Panc1 (cell line): ENCODE measurements around the gene TMEM8B. TPM values are rescaled to one million over a fixed set of nuclear protein-coding genes. Genes with fewer than 3 reads are reported as not detected.

Experiments used
- ATAC-seq: fragments of 200-7000 bp; cut with Tn5 transposase; 2 replicates; pipeline ENCODE4 v1.9.1; 2020; ENCODE audit warnings: mild to moderate bottlenecking, moderate library complexity
- BruUV-seq: library from RNA; stranded (reverse); fragments of 400-500 nt; replicated peaks from 2 replicates; lab custom pipeline; 2021; lab: Mats Ljungman, UMichigan
- CTCF ChIA-PET: fragments of 300-600 bp; sonication (Branson Sonifier 250); formaldehyde crosslinking; loops from one replicate; lab custom pipeline; 2022; ENCODE audit warnings: antibody characterized with exemption; lab: Charles Lee
- POLR2A ChIA-PET: fragments of 300-600 bp; sonication (Branson Sonifier 250); formaldehyde crosslinking; loops from one replicate; lab custom pipeline; 2022; ENCODE audit warnings: antibody characterized with exemption; lab: Charles Lee
- DNase-seq: peaks from one replicate; pipeline ENCODE4 v3.0.0-alpha.2; 2010; ENCODE audit warnings: low read depth, low spot score
- H3K27ac ChIP-seq: 2 replicates; pipeline ENCODE4 v1.5.1; 2011; ENCODE audit warnings: mild to moderate bottlenecking, low read length, inconsistent platforms
- H3K27me3 ChIP-seq: fragments of 200-500 bp; sonication (Bioruptor generic); 2 replicates; pipeline ENCODE4 v1.6.0; 2014; ENCODE audit warnings: low read length, inconsistent platforms; ENCODE audit not compliant: control insufficient read depth, insufficient read depth
- H3K36me3 ChIP-seq: fragments of 200-500 bp; sonication (Bioruptor generic); 2 replicates; pipeline ENCODE4 v1.5.1; 2014; ENCODE audit warnings: inconsistent platforms, mild to moderate bottlenecking, low read length, moderate library complexity; ENCODE audit not compliant: control insufficient read depth, insufficient read depth
- H3K4me1 ChIP-seq: 2 replicates; pipeline ENCODE4 v1.5.1; 2011; ENCODE audit warnings: inconsistent platforms, mild to moderate bottlenecking, low read length, moderate library complexity; ENCODE audit not compliant: control insufficient read depth, insufficient read depth
- H3K4me3 ChIP-seq, 2 experiments: 2 replicates each; pipeline ENCODE4 v1.5.1; 2011 to 2012; ENCODE audit warnings: low read depth in 2 of 2, low read length in 2 of 2, mild to moderate bottlenecking in 2 of 2, inconsistent platforms in 1 of 2, moderate library complexity in 1 of 2
- H3K9me3 ChIP-seq: fragments of 200-500 bp; sonication (Bioruptor generic); 2 replicates; pipeline ENCODE4 v1.5.1; 2014; ENCODE audit warnings: low read depth, mild to moderate bottlenecking, inconsistent platforms, low read length, moderate library complexity; ENCODE audit not compliant: control insufficient read depth, insufficient read depth
- POLR2AphosphoS5 ChIP-seq: IDR thresholded peaks from 2 replicates; pipeline ENCODE4 v1.6.1; 2012; ENCODE audit warnings: mild to moderate bottlenecking, low read depth, low read length, moderate library complexity
- SIN3A ChIP-seq: IDR thresholded peaks from 2 replicates; pipeline ENCODE4 v1.6.1; 2012; ENCODE audit warnings: low read depth, mild to moderate bottlenecking, low read length, moderate library complexity, borderline replicate concordance; ENCODE audit not compliant: insufficient read depth
- TCF7L2 ChIP-seq: IDR thresholded peaks from 2 replicates; pipeline ENCODE4 v1.6.1; 2011; ENCODE audit warnings: mild to moderate bottlenecking, low read depth, low read length, inconsistent platforms
- in situ Hi-C: cut with HindIII; loops from 2 replicates; pipeline ENCODE4 v1.10.0; 2016; ENCODE audit warnings: low sequenced_read_pairs, low pct_unique_long_range_greater_than_20kb
- intact Hi-C: fragments of 100-400 bp; cut with micrococcal nuclease; formaldehyde crosslinking; loops from one replicate; pipeline ENCODE4 v1.10.0; 2022; ENCODE audit not compliant: unreplicated experiment
- total RNA-seq: library from RNA; stranded (reverse); gene quantifications from one replicate; pipeline ENCODE4 v1.2.1, GENCODE V29; 2021; ENCODE audit not compliant: unreplicated experiment
- TF ChIP-seq, protein P1 (sequence below), 2 experiments: IDR thresholded peaks; 2 replicates each; pipeline ENCODE4 v1.6.1; 2011 to 2012; ENCODE audit warnings: low read depth in 2 of 2, control low read depth in 1 of 2, low read length in 1 of 2, mild to moderate bottlenecking in 1 of 2, moderate library complexity in 1 of 2; ENCODE audit not compliant: insufficient read depth in 1 of 2
- TF ChIP-seq, protein P2 (sequence below): fragments of 450-650 bp; IDR thresholded peaks from 2 replicates; pipeline ENCODE4 v1.5.1; 2017; ENCODE audit warnings: mild to moderate bottlenecking

The TMEM8B gene
- total RNA-seq, 1 experiment from 2014 or later: 7.9 TPM

DNA sequence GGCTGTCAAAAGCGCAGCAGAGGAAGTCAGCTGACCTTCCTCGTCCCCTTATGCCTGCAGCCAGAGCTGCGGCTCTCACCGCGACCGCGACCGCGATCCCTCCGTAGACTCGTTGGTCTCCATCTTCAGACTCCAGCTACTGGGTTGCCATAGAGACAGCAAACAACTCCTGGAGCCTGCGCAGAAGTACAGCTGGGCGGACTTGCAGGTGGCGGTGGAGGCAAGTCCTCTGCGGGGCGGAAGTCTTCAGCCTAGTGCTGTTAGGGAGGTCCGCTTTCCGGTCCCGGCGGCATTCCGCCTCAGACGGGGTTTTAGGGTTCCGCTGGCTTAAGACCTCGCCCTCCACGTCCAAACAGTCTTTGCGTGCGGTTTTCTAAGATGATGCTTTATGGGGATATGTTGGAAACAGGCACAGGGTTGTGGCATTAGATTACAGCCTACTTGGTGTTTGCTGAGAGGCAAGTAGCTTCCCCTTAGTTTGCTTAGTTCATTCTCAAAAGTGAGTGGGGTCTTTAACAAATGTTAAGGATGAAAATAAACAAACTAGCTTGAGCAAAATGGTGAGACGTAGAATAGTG, 16.9 kb upstream of the TMEM8B start, which contains the start of gene SPAG8:
Gene SPAG8 (minus strand): TSS at position 238 of the 578 bp plus-strand sequence. CDS start 115 bp downstream, at position 123.
- peaks cover 3% of the 10 kb centered on the region; the same call in 1 of the 2 replicates for H3K27me3 ChIP-seq
- no peaks in the 10 kb centered on the region for H3K9me3 ChIP-seq
- H3K4me3 ChIP-seq: peak within 1 kb of the TSS; percentile 47 to 69
- DNase-seq: peak; percentile 75
- TF ChIP-seq, protein P1, sequence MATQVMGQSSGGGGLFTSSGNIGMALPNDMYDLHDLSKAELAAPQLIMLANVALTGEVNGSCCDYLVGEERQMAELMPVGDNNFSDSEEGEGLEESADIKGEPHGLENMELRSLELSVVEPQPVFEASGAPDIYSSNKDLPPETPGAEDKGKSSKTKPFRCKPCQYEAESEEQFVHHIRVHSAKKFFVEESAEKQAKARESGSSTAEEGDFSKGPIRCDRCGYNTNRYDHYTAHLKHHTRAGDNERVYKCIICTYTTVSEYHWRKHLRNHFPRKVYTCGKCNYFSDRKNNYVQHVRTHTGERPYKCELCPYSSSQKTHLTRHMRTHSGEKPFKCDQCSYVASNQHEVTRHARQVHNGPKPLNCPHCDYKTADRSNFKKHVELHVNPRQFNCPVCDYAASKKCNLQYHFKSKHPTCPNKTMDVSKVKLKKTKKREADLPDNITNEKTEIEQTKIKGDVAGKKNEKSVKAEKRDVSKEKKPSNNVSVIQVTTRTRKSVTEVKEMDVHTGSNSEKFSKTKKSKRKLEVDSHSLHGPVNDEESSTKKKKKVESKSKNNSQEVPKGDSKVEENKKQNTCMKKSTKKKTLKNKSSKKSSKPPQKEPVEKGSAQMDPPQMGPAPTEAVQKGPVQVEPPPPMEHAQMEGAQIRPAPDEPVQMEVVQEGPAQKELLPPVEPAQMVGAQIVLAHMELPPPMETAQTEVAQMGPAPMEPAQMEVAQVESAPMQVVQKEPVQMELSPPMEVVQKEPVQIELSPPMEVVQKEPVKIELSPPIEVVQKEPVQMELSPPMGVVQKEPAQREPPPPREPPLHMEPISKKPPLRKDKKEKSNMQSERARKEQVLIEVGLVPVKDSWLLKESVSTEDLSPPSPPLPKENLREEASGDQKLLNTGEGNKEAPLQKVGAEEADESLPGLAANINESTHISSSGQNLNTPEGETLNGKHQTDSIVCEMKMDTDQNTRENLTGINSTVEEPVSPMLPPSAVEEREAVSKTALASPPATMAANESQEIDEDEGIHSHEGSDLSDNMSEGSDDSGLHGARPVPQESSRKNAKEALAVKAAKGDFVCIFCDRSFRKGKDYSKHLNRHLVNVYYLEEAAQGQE (IDR thresholded peaks at IDR 0.05; ENCODE audit: insufficient read depth in 1 of 2, low read depth in 2 of 2, low read length in 1 of 2): peak in 1 of 2 experiments; percentile 46; a peak in 1 of 4 replicates
- TF ChIP-seq POLR2AphosphoS5: peak; percentile 77
- TF ChIP-seq SIN3A: peak; percentile 91
- TF ChIP-seq, protein P2, sequence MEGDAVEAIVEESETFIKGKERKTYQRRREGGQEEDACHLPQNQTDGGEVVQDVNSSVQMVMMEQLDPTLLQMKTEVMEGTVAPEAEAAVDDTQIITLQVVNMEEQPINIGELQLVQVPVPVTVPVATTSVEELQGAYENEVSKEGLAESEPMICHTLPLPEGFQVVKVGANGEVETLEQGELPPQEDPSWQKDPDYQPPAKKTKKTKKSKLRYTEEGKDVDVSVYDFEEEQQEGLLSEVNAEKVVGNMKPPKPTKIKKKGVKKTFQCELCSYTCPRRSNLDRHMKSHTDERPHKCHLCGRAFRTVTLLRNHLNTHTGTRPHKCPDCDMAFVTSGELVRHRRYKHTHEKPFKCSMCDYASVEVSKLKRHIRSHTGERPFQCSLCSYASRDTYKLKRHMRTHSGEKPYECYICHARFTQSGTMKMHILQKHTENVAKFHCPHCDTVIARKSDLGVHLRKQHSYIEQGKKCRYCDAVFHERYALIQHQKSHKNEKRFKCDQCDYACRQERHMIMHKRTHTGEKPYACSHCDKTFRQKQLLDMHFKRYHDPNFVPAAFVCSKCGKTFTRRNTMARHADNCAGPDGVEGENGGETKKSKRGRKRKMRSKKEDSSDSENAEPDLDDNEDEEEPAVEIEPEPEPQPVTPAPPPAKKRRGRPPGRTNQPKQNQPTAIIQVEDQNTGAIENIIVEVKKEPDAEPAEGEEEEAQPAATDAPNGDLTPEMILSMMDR: no peak
- TF ChIP-seq TCF7L2: no peak
- peaks cover 29% of the 10 kb centered on the region for H3K4me1 ChIP-seq
- intact Hi-C loops: loop anchor here (10.0 kb wide), 1 partner anchor 157 kb away; the partner anchor contains the start of genes CCDC107, RMRP and SIT1
- in situ Hi-C loops: no loop called here
- BruUV-seq: no TSS peak
- CTCF ChIA-PET: interaction anchor here (0.6 to 1.6 kb wide), 3 partner anchors 13 to 66 kb away, joined by 4 to 8 read pairs (median 7); no protein-coding TSS in a partner anchor
- H3K27ac ChIP-seq: peak within 1 kb of the TSS; percentile 79
- no peaks in the 10 kb centered on the region for H3K36me3 ChIP-seq
- ATAC-seq: peak; percentile 82
- POLR2A ChIA-PET: interaction anchor here (0.6 kb wide), 1 partner anchor 80 kb away, joined by 10 read pairs; the partner anchor contains the start of genes CREB3 and TLN1

DNA sequence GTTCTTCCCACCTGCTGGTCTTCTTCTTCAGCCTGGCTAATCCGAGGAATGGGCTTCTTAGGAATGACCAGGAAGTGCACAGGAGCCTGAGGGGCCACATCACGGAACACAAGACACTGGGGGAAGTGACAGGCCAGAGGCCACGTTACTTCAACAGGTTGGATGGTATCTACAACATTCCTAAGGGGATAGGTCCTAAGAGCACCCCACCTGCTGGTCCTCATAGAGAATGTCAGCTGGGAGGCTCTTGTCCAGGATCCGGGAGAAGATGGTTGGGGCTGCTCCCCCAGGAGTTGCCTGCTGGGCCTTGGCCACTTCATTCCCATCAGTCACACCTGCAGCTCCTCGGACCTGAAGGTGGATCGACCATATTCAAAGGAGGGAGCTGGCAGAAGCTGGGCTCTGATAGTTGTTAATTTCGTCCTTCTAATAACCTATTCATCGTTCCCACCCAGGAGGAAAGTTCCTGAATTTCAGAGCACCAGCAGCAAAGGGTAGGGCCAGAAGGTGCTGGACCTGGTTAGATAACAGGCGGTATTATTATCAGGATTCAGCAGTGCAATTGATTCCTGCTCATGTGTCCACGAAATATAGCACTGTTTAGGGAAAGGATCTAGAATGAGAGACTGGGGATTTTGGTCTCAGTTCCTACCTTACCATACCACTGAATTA, 15.5 kb upstream of the TMEM8B start:
- H3K27ac ChIP-seq: peak overlapping the region; percentile 85
- no peak for ATAC-seq
- intact Hi-C loops: loop anchor here (10.0 kb wide), 1 partner anchor 159 kb away; the partner anchor contains the start of genes CCDC107, RMRP and SIT1
- H3K27me3 ChIP-seq: peaks cover 3% of the 10 kb centered on the region; the same call in 1 of the 2 replicates
- TSS peak; percentile 94 for BruUV-seq
- ChIA-PET POLR2A (interaction anchor here (1.0 kb wide), 1 partner anchor 79 kb away, joined by 3 read pairs; no protein-coding TSS in a partner anchor), CTCF (interaction anchor here (0.5 to 0.7 kb wide), 2 partner anchors 10 to 238 kb away, joined by 3 read pairs; no protein-coding TSS in a partner anchor)
- in situ Hi-C loops: no loop called here
- no peak for DNase-seq
- H3K4me3 ChIP-seq: peak overlapping the region in 1 of 2 experiments; percentile 90; a peak in 2 of 4 replicates
- TF ChIP-seq POLR2AphosphoS5 (0 out of 2 replicates have a peak, but pooled peaks have one; percentile 22), SIN3A (no peak)
- TF ChIP-seq, protein P1 (IDR thresholded peaks at IDR 0.05; ENCODE audit: insufficient read depth in 1 of 2, low read depth in 2 of 2, low read length in 1 of 2): no peak
- TF ChIP-seq, protein P2: peak; percentile 75
- no peaks in the 10 kb centered on the region for H3K9me3 ChIP-seq
- no peaks in the 10 kb centered on the region for H3K36me3 ChIP-seq
- H3K4me1 ChIP-seq: peaks cover 29% of the 10 kb centered on the region
